Upper lobe of left lung (tissue), 6 donors: ENCODE results near the gene TCEANC. TPM values are rescaled to one million over a fixed set of nuclear protein-coding genes. Genes with fewer than 3 reads are reported as not detected.

Experiments used
- ATAC-seq, 2 donors: fragments of 200-7000 bp; cut with Tn5 transposase; one replicate each; pipeline ENCODE4 v1.9.1; 2022; ENCODE audit warnings: mild to moderate bottlenecking in 2 of 2, moderate library complexity in 2 of 2; ENCODE audit not compliant: low FRiP score in 2 of 2
- DNase-seq, 2 donors: peaks; one replicate each; pipeline ENCODE4 v3.0.0-alpha.2; 2019 to 2020
- H3K27ac ChIP-seq, 4 donors: fragments of 200-600 bp; sonication (generic); one replicate each; pipeline ENCODE4 v1.5.1; 2016 to 2019
- H3K27me3 ChIP-seq, 4 donors: fragments of 200-600 bp; sonication (generic); one replicate each; pipeline ENCODE4 v1.5.1; 2017 to 2019
- H3K36me3 ChIP-seq, 4 donors: fragments of 200-600 bp; sonication (generic); one replicate each; pipeline ENCODE4 v1.5.1; 2016 to 2019
- H3K4me1 ChIP-seq, 4 donors: fragments of 200-600 bp; sonication (generic); one replicate each; pipeline ENCODE4 v1.5.1; 2018 to 2019
- H3K4me3 ChIP-seq, 4 donors: fragments of 200-600 bp; sonication (generic); one replicate each; pipeline ENCODE4 v1.5.1; 2017 to 2019; ENCODE audit warnings: mild to moderate bottlenecking in 2 of 4, moderate library complexity in 1 of 4
- H3K9me3 ChIP-seq, 4 donors: fragments of 200-600 bp; sonication (generic); one replicate each; pipeline ENCODE4 v1.5.1; 2018 to 2019
- CTCF ChIP-seq, 6 experiments: fragments of 450-650 bp in 4 of 6; fragments of 200-600 bp in 2 of 6; sonication (generic) in 2 of 6; IDR thresholded peaks; one replicate each; pipeline ENCODE4 v1.5.1; 2016 to 2019; ENCODE audit warnings: antibody characterized with exemption in 6 of 6
- EP300 ChIP-seq, 4 donors: sonication (generic); formaldehyde crosslinking; IDR thresholded peaks; one replicate each; pipeline ENCODE4 v1.5.1; 2017; ENCODE audit warnings: antibody characterized with exemption in 4 of 4, control low read depth in 2 of 4
- POLR2A ChIP-seq, 4 donors: fragments of 450-650 bp; IDR thresholded peaks; one replicate each; pipeline ENCODE4 v1.5.1; 2016 to 2017; ENCODE audit warnings: antibody characterized with exemption in 4 of 4, mild to moderate bottlenecking in 2 of 4
- POLR2AphosphoS5 ChIP-seq, 2 donors: sonication (generic); formaldehyde crosslinking; IDR thresholded peaks; one replicate each; pipeline ENCODE4 v1.5.1; 2017; ENCODE audit warnings: antibody characterized with exemption in 2 of 2
- WGBS, 2 donors: methylation state at CpG; one replicate each; pipeline ENCODE4 v1.1.5; 2017 to 2018; 5-methylcytosine and 5-hydroxymethylcytosine counted together
- total RNA-seq, 6 donors: library from RNA; depleted of rRNA in 4 of 6; stranded (reverse); fragments of >200 nt in 4 of 6; gene quantifications; one replicate each; pipeline versions ENCODE4 v1.1.0 to v1.2.1, GENCODE V29; 2016 to 2021
- donor health status: DM: no; HTN: no; CAD: no; lungs with moderate emphysema.
- donor health status: DM: no; HTN: yes; CAD: no; lungs with severe emphysema.

TCEANC gene
- total RNA-seq, 6 donors from 2014 or later = 2.4 to 8.9 (median 4.1) TPM

- ATAC-seq (no peak), DNase-seq (no peak)
- Histone ChIP-seq H3K4me3 (no peak overlapping the region), H3K9me3 (no peaks in the 10 kb centered on the region), H3K27me3 (no peaks in the 10 kb centered on the region), H3K4me1 (peaks cover 16 to 42% (median 27%) of the 10 kb centered on the region in 4 donors), H3K27ac (peak overlapping the region in 1 of 4 donors; percentile 16), H3K36me3 (no peaks in the 10 kb centered on the region)
- TF ChIP-seq POLR2AphosphoS5 (IDR thresholded peaks at IDR 0.05) = no peak
- TF ChIP-seq POLR2A (IDR thresholded peaks at IDR 0.05) = no peak
- TF ChIP-seq EP300 (IDR thresholded peaks at IDR 0.05) = no peak
- TF ChIP-seq CTCF (IDR thresholded peaks at IDR 0.05) = no peak
- WGBS, 2 donors = 56 to 63% methylated on average over 2 of the region's 2 CpGs
Measured at GRCh38 chrX:13694359-13694758, 41.4 kb downstream of the TCEANC start.

GRCh38 chrX:13694983-13695382 lies 42.0 kb downstream of the TCEANC start:
- TF ChIP-seq CTCF (IDR thresholded peaks at IDR 0.05) = no peak
- no peak for TF ChIP-seq POLR2AphosphoS5 (IDR thresholded peaks at IDR 0.05)
- TF ChIP-seq EP300 (IDR thresholded peaks at IDR 0.05) = no peak
- TF ChIP-seq POLR2A (IDR thresholded peaks at IDR 0.05) = no peak
- WGBS, 2 donors = 66 to 90% methylated on average over 8 of the region's 8 CpGs
- DNase-seq (no peak), ATAC-seq (no peak)
- Histone ChIP-seq H3K27me3 (no peaks in the 10 kb centered on the region), H3K4me3 (no peak overlapping the region), H3K36me3 (no peaks in the 10 kb centered on the region), H3K9me3 (no peaks in the 10 kb centered on the region), H3K4me1 (peaks cover 16 to 46% (median 27%) of the 10 kb centered on the region in 4 donors), H3K27ac (peak overlapping the region in 1 of 4 donors; percentile 16)

- Histone ChIP-seq H3K27me3 (no peaks in the 10 kb centered on the region), H3K27ac (no peak overlapping the region), H3K4me1 (peaks cover 16 to 42% (median 26%) of the 10 kb centered on the region in 4 donors), H3K36me3 (no peaks in the 10 kb centered on the region), H3K4me3 (no peak overlapping the region), H3K9me3 (no peaks in the 10 kb centered on the region)
- no peak for TF ChIP-seq CTCF (IDR thresholded peaks at IDR 0.05)
- no peak for TF ChIP-seq POLR2A (IDR thresholded peaks at IDR 0.05)
- TF ChIP-seq POLR2AphosphoS5 (IDR thresholded peaks at IDR 0.05) = no peak
- WGBS, 2 donors = 91 to 93% methylated on average over 4 of the region's 4 CpGs
- ATAC-seq (no peak), DNase-seq (no peak)
Measured at GRCh38 chrX:13695601-13696115, 42.7 kb downstream of the TCEANC start.

GRCh38 chrX:13697455-13697854 lies 44.5 kb downstream of the TCEANC start:
- no peak for TF ChIP-seq CTCF (IDR thresholded peaks at IDR 0.05)
- TF ChIP-seq EP300 (IDR thresholded peaks at IDR 0.05) = no peak
- ATAC-seq (no peak), DNase-seq (no peak)
- no peak overlapping the region for H3K27ac ChIP-seq
- no peaks in the 10 kb centered on the region for H3K27me3 ChIP-seq
- H3K36me3 ChIP-seq = no peaks in the 10 kb centered on the region
- WGBS, 2 donors = 86 to 90% methylated on average over 2 of the region's 2 CpGs
- H3K9me3 ChIP-seq = no peaks in the 10 kb centered on the region
- H3K4me3 ChIP-seq = no peak overlapping the region
- peaks cover 16 to 33% (median 24%) of the 10 kb centered on the region in 4 donors for H3K4me1 ChIP-seq

GRCh38 chrX:13697976-13698375 lies 45.0 kb downstream of the TCEANC start:
- H3K36me3 ChIP-seq = no peaks in the 10 kb centered on the region
- H3K27ac ChIP-seq = peak overlapping the region in 1 of 4 donors; percentile 14
- no peak for ATAC-seq
- no peaks in the 10 kb centered on the region for H3K9me3 ChIP-seq
- WGBS, 2 donors = 93 to 96% methylated on average over 1 of the region's 1 CpG
- no peaks in the 10 kb centered on the region for H3K27me3 ChIP-seq
- no peak for DNase-seq
- no peak for TF ChIP-seq POLR2A (IDR thresholded peaks at IDR 0.05)
- TF ChIP-seq POLR2AphosphoS5 (IDR thresholded peaks at IDR 0.05) = no peak
- TF ChIP-seq CTCF (IDR thresholded peaks at IDR 0.05) = no peak
- no peak for TF ChIP-seq EP300 (IDR thresholded peaks at IDR 0.05)
- peaks cover 16 to 32% (median 24%) of the 10 kb centered on the region in 4 donors for H3K4me1 ChIP-seq
- H3K4me3 ChIP-seq = no peak overlapping the region
